HG02610 (cell line): ENCODE measurements around the gene CNTN2.

Experiments used
- ATAC-seq: cut with Tn5 transposase; IDR thresholded peaks from one replicate; pipeline ENCODE4 v1.9.1; 2021; ENCODE audit warnings: mild to moderate bottlenecking, moderate library complexity; ENCODE audit not compliant: unreplicated experiment

The CNTN2 gene

GRCh38 chr1:205042911-205043806, at the start of gene CNTN2:
CNTN2 (plus strand) TSS chr1:205043212; CDS start chr1:205053186, 9,974 bp downstream.
- ATAC-seq: no peak

DNA sequence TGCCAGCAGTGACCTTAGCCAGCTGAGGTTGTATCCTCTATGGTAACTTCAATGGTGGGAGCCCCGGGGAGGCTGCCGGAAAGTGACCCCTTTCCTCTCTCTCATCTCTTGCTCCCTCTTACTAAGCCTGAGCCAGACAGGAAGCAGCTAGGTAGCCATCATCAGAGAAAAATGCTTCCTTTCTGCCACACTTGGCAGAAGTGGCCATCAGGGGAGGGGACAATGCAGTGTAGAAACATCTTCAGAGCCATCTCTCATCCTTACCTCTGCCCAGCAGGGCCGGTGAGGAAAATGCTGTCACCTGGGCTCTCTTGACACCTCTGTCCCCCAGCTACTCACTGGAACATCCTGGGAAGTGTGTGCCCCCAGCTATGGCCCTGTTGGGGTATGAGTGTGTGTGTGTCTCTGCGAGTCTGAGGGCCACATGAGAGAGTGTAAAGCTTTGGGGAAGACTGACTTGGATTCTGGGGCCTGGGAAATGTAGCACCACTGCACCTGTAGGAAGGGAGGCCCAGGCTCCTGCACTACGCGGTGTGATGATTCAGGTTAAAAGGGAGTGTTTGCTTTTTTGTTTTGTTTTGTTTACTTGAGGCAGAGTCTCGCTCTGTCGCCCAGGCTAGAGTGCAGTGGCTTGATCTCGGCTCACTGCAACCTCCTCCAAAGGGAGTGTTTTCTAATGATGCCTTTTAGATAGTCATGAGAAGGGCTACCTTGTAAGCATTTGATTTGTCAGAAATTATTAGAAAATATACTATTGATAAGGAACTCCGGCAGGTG, 48.7 kb upstream of the CNTN2 start:
- no peak for ATAC-seq

GRCh38 chr1:204996981-204997380, 46.0 kb upstream of the CNTN2 start:
- ATAC-seq: no peak

- ATAC-seq: no peak
Measured at GRCh38 chr1:204997591-204998355, 45.2 kb upstream of the CNTN2 start.

- ATAC-seq: no peak
Measured at GRCh38 chr1:205001162-205001561, 41.9 kb upstream of the CNTN2 start.

GRCh38 chr1:205002705-205003104, 40.3 kb upstream of the CNTN2 start:
- ATAC-seq: no peak

DNA sequence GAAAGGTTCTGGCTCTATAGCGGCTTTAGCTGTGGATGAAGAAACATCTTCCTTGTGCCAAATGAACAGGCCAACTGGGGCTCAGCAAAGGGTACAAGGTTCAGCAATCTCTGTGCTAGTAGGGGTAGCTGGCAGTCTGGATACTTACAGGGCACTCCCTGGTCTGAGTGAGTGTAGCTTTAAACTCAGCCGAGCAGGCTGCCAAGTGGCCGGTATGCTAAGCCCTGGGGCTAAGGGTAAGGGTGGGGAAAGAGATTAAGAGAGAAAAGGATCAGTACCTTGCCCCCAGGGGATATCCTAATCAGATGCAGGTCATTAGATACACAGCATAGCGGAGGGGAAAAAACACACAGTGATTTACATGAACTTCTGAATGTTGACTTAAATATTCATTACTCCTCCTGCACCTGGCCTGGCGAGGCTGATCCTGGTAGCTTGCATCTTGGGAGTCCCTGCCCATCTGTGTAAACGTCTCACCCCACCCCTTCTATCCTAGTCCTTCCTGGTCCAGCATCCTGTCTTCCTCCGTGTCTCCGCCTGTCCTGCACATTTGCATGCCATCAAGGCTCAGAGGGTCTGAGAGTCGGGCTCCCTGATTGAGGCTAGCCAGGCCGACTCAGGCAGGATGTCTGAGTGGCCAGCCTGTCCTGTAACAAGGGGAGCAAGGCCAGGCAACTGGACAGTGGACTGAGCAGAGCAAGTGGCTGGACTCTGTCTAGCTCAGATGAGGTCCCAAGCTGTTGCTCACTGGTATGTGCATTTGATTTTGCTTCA, 39.5 kb upstream of the CNTN2 start:
- ATAC-seq: no peak

DNA sequence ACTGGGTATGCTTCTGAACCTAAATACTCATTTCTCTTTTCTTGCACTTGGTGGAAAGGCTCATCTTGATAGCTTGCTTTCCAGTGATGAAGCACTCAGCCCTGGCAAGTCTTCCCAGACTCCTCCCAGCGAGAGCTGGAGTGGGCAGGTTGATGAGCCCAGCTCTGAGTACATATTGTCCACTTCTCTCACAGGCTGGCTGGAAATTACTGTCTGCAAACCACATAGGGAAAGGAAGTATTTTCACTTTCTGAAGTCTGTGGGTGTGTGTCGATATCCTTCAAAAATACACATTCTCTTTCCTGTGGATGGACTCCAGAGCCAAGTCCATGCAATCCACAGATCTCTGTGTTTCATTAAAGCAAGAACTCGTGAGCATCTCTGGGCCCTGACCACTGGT, 38.7 kb upstream of the CNTN2 start:
- no peak for ATAC-seq

DNA sequence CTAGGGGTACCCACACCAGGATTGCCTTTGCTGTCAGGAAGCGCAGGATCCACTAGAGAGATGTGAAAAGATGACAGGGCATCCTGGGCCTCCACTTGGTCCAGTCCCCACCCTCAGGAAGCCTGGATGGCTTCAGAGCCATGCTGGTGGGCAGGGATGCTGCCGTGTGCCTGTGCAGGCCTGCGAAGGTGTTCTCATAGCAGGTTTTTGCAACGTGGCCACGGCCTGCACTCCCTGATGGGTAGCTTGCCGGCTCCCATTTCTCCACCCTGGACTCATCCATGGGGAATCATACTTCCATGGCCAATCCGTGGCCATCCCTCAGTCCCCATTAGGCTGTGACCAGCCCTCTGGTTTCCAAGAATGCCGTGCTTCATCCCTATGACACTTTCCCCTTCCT, 34.1 kb upstream of the CNTN2 start:
- no peak for ATAC-seq

GRCh38 chr1:205009670-205010069, 33.3 kb upstream of the CNTN2 start:
- no peak for ATAC-seq

DNA sequence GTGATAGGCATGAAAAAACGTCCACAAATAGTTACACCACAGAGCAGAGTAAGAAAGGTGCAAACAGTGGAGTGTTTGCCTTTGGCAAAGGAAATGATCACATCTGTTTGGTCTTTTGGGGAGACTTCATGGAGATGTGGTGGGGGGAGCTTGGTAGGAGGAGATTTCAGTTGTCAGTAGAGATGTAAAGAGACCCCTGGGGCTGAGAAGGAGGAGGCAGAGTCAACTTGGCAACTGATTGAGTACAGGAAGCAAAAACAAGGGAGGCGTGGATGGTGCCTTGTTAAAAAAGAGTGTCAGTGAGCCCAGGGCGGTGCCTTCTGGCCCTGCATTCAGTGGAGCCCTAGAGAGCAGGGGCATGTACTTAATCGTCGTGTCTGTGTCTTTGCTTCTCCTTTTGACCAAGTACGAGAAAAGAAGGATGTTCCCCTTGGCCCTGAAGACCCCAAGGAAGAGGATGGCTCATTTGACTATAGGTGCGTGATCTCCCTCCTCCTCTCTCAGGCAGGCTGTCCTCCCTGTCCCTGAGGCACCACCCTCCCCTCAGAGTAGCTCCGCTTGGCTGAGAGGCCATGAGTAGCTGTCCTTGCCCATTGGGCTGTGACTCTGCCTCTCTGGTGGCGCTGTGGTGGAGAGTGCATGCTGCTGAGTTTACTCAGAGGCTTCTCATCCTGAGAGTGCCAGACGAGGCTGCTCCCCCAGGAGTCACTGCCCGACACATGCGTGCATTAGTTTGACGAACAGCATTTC, 30.4 kb upstream of the CNTN2 start:
- ATAC-seq: no peak

DNA sequence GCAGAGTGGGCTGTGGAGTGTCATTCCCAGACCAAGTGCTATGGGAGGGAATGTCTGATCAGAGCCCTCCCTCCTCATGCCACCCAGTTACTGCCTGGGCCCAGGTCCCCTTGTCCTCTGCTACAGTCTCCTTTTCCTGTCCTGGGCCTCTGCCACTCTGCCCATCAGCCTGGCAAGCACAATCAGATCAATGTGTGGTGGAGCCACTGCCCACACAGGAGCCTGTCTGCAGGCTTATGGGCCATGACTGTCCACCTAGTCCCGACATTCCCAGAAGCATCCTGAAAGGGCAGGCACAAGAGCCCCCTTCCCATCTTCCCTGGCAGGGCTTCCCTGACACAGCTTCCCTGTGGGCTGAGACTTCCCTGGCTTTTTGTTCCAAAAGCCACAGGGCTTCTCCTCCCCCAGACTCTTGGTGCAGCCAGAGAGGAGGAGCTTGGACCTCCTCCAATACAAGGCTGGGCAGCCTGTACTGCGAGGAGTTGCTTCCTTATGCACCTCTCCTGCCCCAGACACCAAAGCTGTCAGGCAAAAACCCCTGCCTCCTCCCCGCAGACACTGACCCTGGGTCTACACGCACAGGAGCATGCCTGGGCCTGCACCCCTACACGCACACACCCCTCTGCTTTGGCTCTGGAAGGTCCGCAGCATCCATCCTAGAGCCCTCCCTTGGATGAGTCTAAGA, 29.2 kb upstream of the CNTN2 start:
- ATAC-seq: no peak

DNA sequence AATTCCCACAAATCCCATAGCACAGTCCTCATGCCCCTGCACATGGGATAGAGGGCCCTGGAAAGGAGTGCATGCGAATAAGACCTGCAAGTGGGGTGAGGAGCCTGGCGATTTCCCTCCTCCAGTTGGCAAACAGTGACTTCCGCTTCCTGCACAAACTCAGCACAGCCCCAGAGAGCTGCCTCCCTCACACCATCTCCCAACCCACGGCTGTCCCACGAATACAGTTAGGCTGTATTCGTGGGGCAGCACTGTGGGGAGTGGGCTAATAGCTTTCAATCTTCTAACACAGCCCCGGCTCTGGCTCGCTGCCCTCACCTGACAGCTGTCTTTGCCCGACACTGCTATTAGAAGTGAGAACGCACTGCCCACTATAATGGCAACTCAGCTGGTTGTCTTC, 28.2 kb upstream of the CNTN2 start:
- ATAC-seq: no peak

- ATAC-seq: no peak
Measured at GRCh38 chr1:205015241-205015640, 27.8 kb upstream of the CNTN2 start.

DNA sequence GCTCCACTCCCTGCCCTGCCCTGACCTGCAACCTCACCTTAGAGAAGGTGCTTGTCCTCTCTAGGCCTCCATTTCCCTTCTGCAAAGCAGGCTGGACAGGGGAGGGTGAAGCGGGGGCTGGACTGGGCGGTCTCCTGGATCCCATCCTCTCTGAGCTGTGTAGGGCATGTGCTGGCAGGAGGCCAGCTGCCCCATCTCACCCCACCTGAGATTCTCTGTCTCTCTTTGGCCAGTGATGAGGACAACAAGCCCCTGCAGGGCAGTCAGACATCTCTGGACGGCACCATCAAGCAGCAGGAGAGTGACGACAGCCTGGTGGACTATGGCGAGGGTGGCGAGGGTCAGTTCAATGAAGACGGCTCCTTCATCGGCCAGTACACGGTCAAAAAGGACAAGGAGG, 26.9 kb upstream of the CNTN2 start:
- no peak for ATAC-seq

DNA sequence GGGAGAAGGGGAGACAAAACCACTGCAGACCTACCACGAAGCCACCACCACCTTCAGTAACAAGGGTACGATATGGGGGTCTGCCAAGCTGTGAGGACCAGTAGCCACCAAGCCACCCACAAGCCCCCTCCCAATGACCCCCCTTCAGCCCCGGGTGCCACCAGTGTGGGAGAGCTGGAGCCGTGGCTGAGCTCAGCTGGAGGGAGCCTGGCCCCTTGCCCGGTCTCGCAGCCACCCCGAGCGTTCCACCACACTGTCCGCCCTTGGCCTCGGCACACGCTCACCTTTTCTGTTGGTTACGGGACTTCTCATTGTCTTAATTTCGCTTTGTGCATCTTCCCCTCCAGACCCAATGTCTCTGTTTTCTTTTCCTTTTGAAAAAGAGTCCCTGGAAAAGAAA, 26.4 kb upstream of the CNTN2 start:
- no peak for ATAC-seq

GRCh38 chr1:205017001-205017400, 26.0 kb upstream of the CNTN2 start:
- ATAC-seq: no peak

GRCh38 chr1:205017766-205018165, 25.2 kb upstream of the CNTN2 start:
- no peak for ATAC-seq

DNA sequence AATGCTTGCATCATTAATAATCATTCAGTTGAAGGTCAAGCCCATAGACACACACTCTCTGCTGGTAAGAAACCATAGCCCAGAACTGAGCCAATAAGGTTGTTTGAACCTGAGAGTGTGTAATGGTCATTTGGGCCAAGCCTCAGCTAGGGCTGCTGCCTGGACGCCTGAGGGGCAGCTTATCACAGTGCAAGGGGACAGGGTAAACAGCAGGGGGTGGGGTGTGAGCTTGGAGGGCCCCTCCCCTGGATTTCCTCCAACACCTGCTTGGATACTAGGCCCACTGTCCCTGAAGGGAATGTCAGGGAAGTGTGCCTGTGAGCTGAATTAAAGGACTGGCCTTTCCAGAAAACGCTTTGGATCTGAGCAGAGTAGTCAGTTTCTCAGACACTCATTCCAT, 24.6 kb upstream of the CNTN2 start:
- no peak for ATAC-seq
